H1 (cell line): Measurements from ENCODE around the gene TXNL4A. TPM values are rescaled to one million over a fixed set of nuclear protein-coding genes. Genes with fewer than 3 reads are reported as not detected.

Experiments used
- CTCF ChIA-PET: fragments of 300-600 bp; sonication (Branson Sonifier 250); formaldehyde crosslinking; loops from one replicate; lab custom pipeline; 2021; ENCODE audit not compliant: partially characterized antibody; lab: Charles Lee
- POLR2A ChIA-PET: fragments of 300-600 bp; sonication (Branson Sonifier 250); formaldehyde crosslinking; loops from one replicate; lab custom pipeline; 2021; ENCODE audit warnings: inconsistent platforms; ENCODE audit not compliant: partially characterized antibody; lab: Charles Lee
- DNase-seq, 2 experiments: peaks; one replicate each; pipeline versions ENCODE4 v3.0.0 to v3.0.0-alpha.2; 2010 to 2022; ENCODE audit warnings: low spot score in 2 of 2, low read depth in 1 of 2, mixed read lengths in 1 of 2
- FAIRE-seq: peaks from 2 replicates; lab custom pipeline; 2011; peaks lifted over from hg19 to GRCh38; lab: Jason Lieb, UNC
- H2AFZ ChIP-seq: 2 replicates; pipeline ENCODE4 v1.8.1; 2012; ENCODE audit warnings: low read length, inconsistent platforms
- H2AK5ac ChIP-seq: 2 replicates; pipeline ENCODE4 v1.6.1; 2013; ENCODE audit warnings: low read depth, low read length
- H2BK120ac ChIP-seq: replicated peaks from 2 replicates; pipeline ENCODE3; 2013; ENCODE audit warnings: low read depth, low read length, inconsistent platforms
- H2BK12ac ChIP-seq: 2 replicates; pipeline ENCODE4 v1.6.1; 2013; ENCODE audit warnings: low read depth, low read length
- H2BK15ac ChIP-seq: 2 replicates; pipeline ENCODE4 v1.6.1; 2013; ENCODE audit warnings: low read length
- H2BK20ac ChIP-seq: 2 replicates; pipeline ENCODE4 v1.6.1; 2013; ENCODE audit warnings: low read length
- H2BK5ac ChIP-seq: 2 replicates; pipeline ENCODE4 v1.6.1; 2013; ENCODE audit warnings: low read depth, low read length
- H3K14ac ChIP-seq: 2 replicates; pipeline ENCODE4 v1.6.1; 2013; ENCODE audit warnings: inconsistent platforms; ENCODE audit not compliant: insufficient read length
- H3K18ac ChIP-seq: 2 replicates; pipeline ENCODE4 v1.6.1; 2013; ENCODE audit warnings: low read length; ENCODE audit errors: extremely low read depth
- H3K23ac ChIP-seq: 2 replicates; pipeline ENCODE4 v1.6.1; 2013; ENCODE audit warnings: inconsistent platforms; ENCODE audit not compliant: insufficient read length
- H3K23me2 ChIP-seq: 2 replicates; pipeline ENCODE4 v1.6.1; 2013; ENCODE audit warnings: low read depth, low read length
- H3K27ac ChIP-seq: 2 replicates; pipeline ENCODE4 v1.6.1; 2011; ENCODE audit warnings: low read depth, low read length, inconsistent platforms
- H3K27me3 ChIP-seq, 4 experiments: replicated peaks in 1 of 4; 1 replicate in 1 of 4; 2 replicates in 3 of 4; pipeline versions ENCODE4 v1.6.1 to v1.8.1; 2011 to 2013; ENCODE audit warnings: low read length in 3 of 4, mild to moderate bottlenecking in 3 of 4, inconsistent platforms in 2 of 4, mixed read lengths in 2 of 4, moderate library complexity in 1 of 4; ENCODE audit not compliant: control insufficient read depth in 3 of 4, insufficient read depth in 3 of 4; ENCODE audit errors: extremely low read depth in 1 of 4
- H3K36me3 ChIP-seq, 4 experiments: 2 replicates each; pipeline versions ENCODE4 v1.6.1 to v1.8.1; 2011 to 2013; ENCODE audit warnings: mild to moderate bottlenecking in 4 of 4, low read length in 3 of 4, moderate library complexity in 2 of 4, control low read depth in 1 of 4, inconsistent platforms in 1 of 4; ENCODE audit not compliant: insufficient read depth in 4 of 4, control insufficient read depth in 2 of 4
- H3K4ac ChIP-seq: replicated peaks from 2 replicates; pipeline ENCODE3; 2013; ENCODE audit warnings: low read length, low read depth, mixed read lengths, inconsistent platforms; ENCODE audit not compliant: insufficient read length
- H3K4me1 ChIP-seq, 4 experiments: replicated peaks in 1 of 4; 1 replicate in 1 of 4; 2 replicates in 3 of 4; pipeline versions ENCODE4 v1.6.1 to v1.8.1; 2011 to 2013; ENCODE audit warnings: low read length in 3 of 4, inconsistent platforms in 2 of 4, mixed read lengths in 1 of 4; ENCODE audit not compliant: insufficient read depth in 4 of 4, control insufficient read depth in 3 of 4
- H3K4me2 ChIP-seq, 2 experiments: 2 replicates each; pipeline versions ENCODE4 v1.6.1 to v1.8.1; 2011 to 2013; ENCODE audit warnings: low read depth in 2 of 2, low read length in 2 of 2, control low read depth in 1 of 2, inconsistent platforms in 1 of 2, mild to moderate bottlenecking in 1 of 2; ENCODE audit not compliant: insufficient read depth in 1 of 2
- H3K4me3 ChIP-seq, 4 experiments: fragments of 200-600, 300-600 bp in 1 of 4; sonication (generic), shearing (Covaris generic), sonication (Bioruptor Twin) in 1 of 4; 2 replicates each; pipeline versions ENCODE4 v1.5.1 to v1.8.1; 2011 to 2016; ENCODE audit warnings: low read length in 4 of 4, low read depth in 3 of 4, control low read depth in 2 of 4, inconsistent platforms in 2 of 4, mild to moderate bottlenecking in 2 of 4, mixed read lengths in 1 of 4, moderate library complexity in 1 of 4; ENCODE audit not compliant: insufficient read depth in 2 of 4; ENCODE audit errors: extremely low read depth in 1 of 4
- H3K56ac ChIP-seq: replicated peaks from 2 replicates; pipeline ENCODE3; 2013; ENCODE audit warnings: low read depth, mild to moderate bottlenecking, mixed read lengths, low read length, inconsistent platforms; ENCODE audit not compliant: insufficient read length
- H3K79me1 ChIP-seq: 2 replicates; pipeline ENCODE4 v1.6.1; 2013; ENCODE audit warnings: low read depth, low read length, control low read depth
- H3K79me2 ChIP-seq, 2 experiments: 2 replicates each; pipeline versions ENCODE4 v1.6.1 to v1.8.1; 2012 to 2013; ENCODE audit warnings: low read length in 2 of 2, mild to moderate bottlenecking in 2 of 2, inconsistent platforms in 1 of 2; ENCODE audit not compliant: insufficient read depth in 2 of 2, control insufficient read depth in 1 of 2
- H3K9ac ChIP-seq, 4 experiments: replicated peaks in 1 of 4; 1 replicate in 1 of 4; 2 replicates in 3 of 4; pipeline versions ENCODE4 v1.6.1 to v1.8.1; 2011 to 2013; ENCODE audit warnings: low read depth in 3 of 4, low read length in 3 of 4, control low read depth in 2 of 4, mild to moderate bottlenecking in 2 of 4, moderate library complexity in 2 of 4, inconsistent platforms in 1 of 4; ENCODE audit errors: extremely low read depth in 1 of 4
- H3K9me3 ChIP-seq, 2 experiments: 2 replicates each; pipeline versions ENCODE4 v1.6.1 to v1.8.1; 2012 to 2013; ENCODE audit warnings: mild to moderate bottlenecking in 2 of 2, moderate library complexity in 2 of 2, control low read depth in 1 of 2, inconsistent platforms in 1 of 2, low read depth in 1 of 2, low read length in 1 of 2, mixed read lengths in 1 of 2; ENCODE audit not compliant: insufficient read depth in 2 of 2
- H4K20me1 ChIP-seq, 2 experiments: replicated peaks in 1 of 2; 2 replicates each; pipeline versions ENCODE3 to v1.8.1; 2011 to 2013; ENCODE audit warnings: inconsistent platforms in 2 of 2, low read length in 2 of 2, mild to moderate bottlenecking in 1 of 2; ENCODE audit not compliant: insufficient read depth in 2 of 2, control insufficient read depth in 1 of 2
- H4K5ac ChIP-seq: 2 replicates; pipeline ENCODE4 v1.6.1; 2013; ENCODE audit warnings: low read length, low read depth, mixed read lengths, inconsistent platforms; ENCODE audit not compliant: insufficient read length
- H4K8ac ChIP-seq: 2 replicates; pipeline ENCODE4 v1.8.0; 2013; ENCODE audit warnings: mild to moderate bottlenecking, moderate library complexity, low read length, inconsistent platforms; ENCODE audit not compliant: insufficient read depth; ENCODE audit errors: extremely low read depth
- H4K91ac ChIP-seq: replicated peaks from 2 replicates; pipeline ENCODE3; 2013; ENCODE audit warnings: low read length, mixed read lengths, inconsistent platforms; ENCODE audit not compliant: insufficient read length
- WGBS, 2 experiments: shearing (Covaris generic) in 1 of 2; methylation state at CpG; one replicate each; pipeline versions ENCODE4 v1.1.6 to v1.1.7; 2013 to 2015; ENCODE audit warnings: low lambda C conversion rate in 2 of 2, mixed read lengths in 2 of 2, inconsistent platforms in 1 of 2, low coverage in 1 of 2, missing lambda C conversion rate in 1 of 2; ENCODE audit not compliant: insufficient replicate concordance in 2 of 2, insufficient coverage in 1 of 2, insufficient read length in 1 of 2; ENCODE audit errors: extremely low coverage in 1 of 2, missing lambda C conversion rate in 1 of 2; 5-methylcytosine and 5-hydroxymethylcytosine counted together
- polyA plus RNA-seq, 7 experiments: library from polyadenylated mRNA; depleted of rRNA in 3 of 7; stranded (reverse) in 5 of 7; unstranded in 2 of 7; fragments of >200 nt in 5 of 7; fragments of 200-250 nt in 2 of 7; gene quantifications; 1 replicate in 5 of 7; 2 replicates in 1 of 7; 4 replicates in 1 of 7; pipeline versions ENCODE4 v1.2.1 to v1.2.3, GENCODE V29; 2011 to 2013; ENCODE audit warnings: missing spikeins in 2 of 7, mixed read lengths in 2 of 7
- total RNA-seq: library from RNA; stranded (reverse); fragmentation: NEBNext Ultra II Directional; extraction: Animal tissue kit (Norgen Biotek cat#: 25700); gene quantifications from 2 replicates; pipeline ENCODE4 v1.2.1, GENCODE V29; 2021
- TF ChIP-seq, protein P1 (sequence below): IDR thresholded peaks from 2 replicates; pipeline ENCODE4 v1.6.1; 2011; ENCODE audit warnings: low read length, improper control_type of control experiment
- TF ChIP-seq, protein P2 (sequence below): IDR thresholded peaks from 2 replicates; pipeline ENCODE4 v1.6.1; 2011; ENCODE audit warnings: low read depth, mild to moderate bottlenecking, low read length; ENCODE audit not compliant: insufficient read depth

Gene TXNL4A
- total and polyA plus RNA-seq, 2 of the 8 experiments (the other 6 are each of a cell fraction or from before 2014, with no cell fraction given): 169 to 181 TPM

DNA sequence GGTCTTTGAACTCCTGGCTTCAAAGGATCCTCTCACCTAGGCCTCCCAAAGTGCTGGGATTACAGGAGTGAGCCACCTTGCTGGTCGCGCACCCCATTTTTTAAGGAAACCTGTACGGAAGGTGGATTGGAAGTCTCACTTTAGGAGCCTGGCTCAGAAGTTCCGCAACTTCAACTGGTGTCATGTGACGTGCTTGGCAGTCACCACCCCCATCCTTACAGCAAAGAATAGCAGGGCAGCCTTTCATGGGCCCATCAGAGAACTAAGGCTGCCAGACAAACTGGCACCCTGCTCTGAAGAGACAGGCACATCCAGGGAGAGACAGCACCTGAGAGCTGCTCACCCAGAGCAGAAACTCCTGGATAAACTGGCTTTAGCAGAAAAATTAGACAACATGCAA lies 33.6 kb downstream of the TXNL4A start:
- Histone ChIP-seq H3K23me2 (peaks cover 14% of the 10 kb centered on the region; the same call in 1 of the 2 replicates), H4K91ac (no peak overlapping the region), H3K27me3 (peaks cover 10 to 53% (median 46%) of the 10 kb centered on the region in 4 experiments), H3K4me2 (peak overlapping the region in 1 of 2 experiments; percentile 10; a peak in 1 of 4 replicates), H3K27ac (no peak overlapping the region), H3K18ac (no peak overlapping the region), H3K9me3 (no peaks in the 10 kb centered on the region), H2BK15ac (no peak overlapping the region), H2BK20ac (no peak overlapping the region), H3K56ac (no peak overlapping the region), H3K14ac (no peak overlapping the region), H3K23ac (no peak overlapping the region), H2AFZ (no peak overlapping the region), H3K9ac (no peak overlapping the region), H2BK12ac (no peak overlapping the region), H3K79me2 (0 out of 4 replicates have a peak, but pooled peaks cover 0 to 3% of the 10 kb centered on the region in 2 experiments), H4K8ac (no peak overlapping the region), H3K79me1 (no peaks in the 10 kb centered on the region)
- no peak for FAIRE-seq
- 85% methylated on average over 5 of the region's 5 CpGs; no CpG with 5 or more reads in 1 of the 2 experiments for WGBS, 2 experiments
- CTCF ChIA-PET: interaction anchor here (1.0 to 1.9 kb wide), 2 partner anchors 20 to 26 kb away, joined by 3 to 9 read pairs; no protein-coding TSS in a partner anchor
- TF ChIP-seq, protein P1, sequence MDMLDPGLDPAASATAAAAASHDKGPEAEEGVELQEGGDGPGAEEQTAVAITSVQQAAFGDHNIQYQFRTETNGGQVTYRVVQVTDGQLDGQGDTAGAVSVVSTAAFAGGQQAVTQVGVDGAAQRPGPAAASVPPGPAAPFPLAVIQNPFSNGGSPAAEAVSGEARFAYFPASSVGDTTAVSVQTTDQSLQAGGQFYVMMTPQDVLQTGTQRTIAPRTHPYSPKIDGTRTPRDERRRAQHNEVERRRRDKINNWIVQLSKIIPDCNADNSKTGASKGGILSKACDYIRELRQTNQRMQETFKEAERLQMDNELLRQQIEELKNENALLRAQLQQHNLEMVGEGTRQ: 0 out of 2 replicates have a peak, but pooled peaks have one; percentile 43
- TF ChIP-seq, protein P2, sequence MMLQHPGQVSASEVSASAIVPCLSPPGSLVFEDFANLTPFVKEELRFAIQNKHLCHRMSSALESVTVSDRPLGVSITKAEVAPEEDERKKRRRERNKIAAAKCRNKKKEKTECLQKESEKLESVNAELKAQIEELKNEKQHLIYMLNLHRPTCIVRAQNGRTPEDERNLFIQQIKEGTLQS: no peak
- TF ChIP-seq, all 59 proteins: peak for 1
- Histone ChIP-seq H3K4me1 (peaks cover 5 to 16% (median 9%) of the 10 kb centered on the region in 4 experiments), H2BK5ac (no peak overlapping the region), H3K4me3 (no peak overlapping the region), H2BK120ac (no peak overlapping the region), H4K5ac (no peak overlapping the region), H2AK5ac (no peak overlapping the region), H3K4ac (no peak overlapping the region), H3K36me3 (no peaks in the 10 kb centered on the region), H4K20me1 (peaks cover 0 to 6% of the 10 kb centered on the region in 2 experiments)
- no peak for DNase-seq
- POLR2A ChIA-PET: interaction anchor here (0.7 to 0.9 kb wide), 2 partner anchors 17 to 34 kb away, joined by 3 to 4 read pairs; no protein-coding TSS in a partner anchor
